ENCODE results near the gene LRIT3. TPM values are rescaled to one million over a fixed set of nuclear protein-coding genes. Genes with fewer than 3 reads are reported as not detected.
A peak's percentile ranks its signal among the peaks of the same experiment; 100 is the strongest.

LRIT3 gene
- 0.04 TPM for polyA plus RNA-seq (2013, experiment 1 of 2)
- 0.06 TPM for polyA plus RNA-seq (2013, experiment 2 of 2)

- Histone ChIP-seq H2AFZ (ENCODE audit: low read length) (peak within 1 kb of the TSS; percentile 43), H3K4me2 (ENCODE audit: insufficient read depth, low read length, poor library complexity, severe bottlenecking) (no peak within 1 kb of the TSS), H3K4me1 (ENCODE audit: control insufficient read depth in 2 of 2, insufficient read depth in 1 of 2, low read depth in 1 of 2, low read length in 2 of 2) (peaks cover 7 to 8% of the 10 kb centered on the region in 2 donors), H2BK120ac (ENCODE audit: low read depth, low read length) (no peak within 1 kb of the TSS), H3K4ac (ENCODE audit: low read length) (no peak within 1 kb of the TSS), H4K8ac (ENCODE audit: low read depth, low read length) (no peak within 1 kb of the TSS), H3K23ac (ENCODE audit: low read depth, low read length, poor library complexity) (no peak within 1 kb of the TSS), H2BK12ac (ENCODE audit: low read length) (no peak within 1 kb of the TSS), H3K9me3 (replicated peaks in 1 of 2; ENCODE audit: control insufficient read depth in 2 of 2, insufficient read depth in 1 of 2, low read depth in 1 of 2, low read length in 2 of 2) (no peaks in the 10 kb centered on the region), H3K9ac (ENCODE audit: low read depth, low read length, poor library complexity) (no peak within 1 kb of the TSS), H2AK5ac (ENCODE audit: low read depth, low read length) (no peak within 1 kb of the TSS), H4K91ac (ENCODE audit: low read depth, low read length, poor library complexity) (no peak within 1 kb of the TSS), H2BK5ac (ENCODE audit: low read length) (no peak within 1 kb of the TSS), H3K18ac (ENCODE audit: low read length) (no peak within 1 kb of the TSS), H3K27me3 (ENCODE audit: control insufficient read depth in 3 of 3, insufficient read depth in 3 of 3, low read depth in 1 of 3, low read length in 3 of 3) (no peaks in the 10 kb centered on the region), H3K79me1 (ENCODE audit: low read depth, low read length) (no peaks in the 10 kb centered on the region), H3K14ac (ENCODE audit: low read length) (no peak within 1 kb of the TSS), H3K27ac (replicated peaks; ENCODE audit: low read length) (no peak within 1 kb of the TSS), H3K4me3 (ENCODE audit: low read length in 2 of 2) (no peak within 1 kb of the TSS), H2BK15ac (ENCODE audit: low read length) (no peak within 1 kb of the TSS), H3K36me3 (replicated peaks in 1 of 2; ENCODE audit: control insufficient read depth in 2 of 2, insufficient read depth in 2 of 2, low read length in 2 of 2) (no peaks in the 10 kb centered on the region)
- no CpG with 5 or more reads among the region's 5 CpGs for WGBS, 2 donors (ENCODE audit: extremely low coverage in 2 of 2, insufficient read length in 2 of 2, insufficient replicate concordance in 1 of 2)
- peak; percentile 9 for DNase-seq (ENCODE audit: low spot score)
Measured at GRCh38 chr4:109847896-109848442, at the start of gene LRIT3. LRIT3 (plus strand) TSS chr4:109848107; CDS start chr4:109848202, 95 bp downstream.

GRCh38 chr4:109798866-109799265 is 49.0 kb upstream of the LRIT3 start:
- no peak overlapping the region for H3K4me2 ChIP-seq (ENCODE audit: insufficient read depth, low read length, poor library complexity, severe bottlenecking)
- no peak overlapping the region for H3K27ac ChIP-seq (replicated peaks; ENCODE audit: low read length)
- H2AFZ ChIP-seq (ENCODE audit: low read length): no peak overlapping the region
- H2BK120ac ChIP-seq (ENCODE audit: low read depth, low read length): no peak overlapping the region
- no peak overlapping the region for H3K14ac ChIP-seq (ENCODE audit: low read length)
- H3K36me3 ChIP-seq (replicated peaks in 1 of 2; ENCODE audit: control insufficient read depth in 2 of 2, insufficient read depth in 2 of 2, low read length in 2 of 2): no peaks in the 10 kb centered on the region
- H2BK5ac ChIP-seq (ENCODE audit: low read length): no peak overlapping the region
- H4K91ac ChIP-seq (ENCODE audit: low read depth, low read length, poor library complexity): no peak overlapping the region
- no peak overlapping the region for H3K9ac ChIP-seq (ENCODE audit: low read depth, low read length, poor library complexity)
- H3K23ac ChIP-seq (ENCODE audit: low read depth, low read length, poor library complexity): no peak overlapping the region
- H2AK5ac ChIP-seq (ENCODE audit: low read depth, low read length): no peak overlapping the region
- no peak overlapping the region for H3K4ac ChIP-seq (ENCODE audit: low read length)
- peaks cover 0 to 8% (median 0%) of the 10 kb centered on the region in 3 experiments for H3K27me3 ChIP-seq (ENCODE audit: control insufficient read depth in 3 of 3, insufficient read depth in 3 of 3, low read depth in 1 of 3, low read length in 3 of 3)
- H3K4me3 ChIP-seq (ENCODE audit: low read length in 2 of 2): no peak overlapping the region
- no peak for DNase-seq (ENCODE audit: low spot score)
- H3K79me1 ChIP-seq (ENCODE audit: low read depth, low read length): no peaks in the 10 kb centered on the region
- H3K4me1 ChIP-seq (ENCODE audit: control insufficient read depth in 2 of 2, insufficient read depth in 1 of 2, low read depth in 1 of 2, low read length in 2 of 2): no peaks in the 10 kb centered on the region
- no peak overlapping the region for H2BK15ac ChIP-seq (ENCODE audit: low read length)
- H4K8ac ChIP-seq (ENCODE audit: low read depth, low read length): no peak overlapping the region
- no peak overlapping the region for H2BK12ac ChIP-seq (ENCODE audit: low read length)
- H3K9me3 ChIP-seq (replicated peaks in 1 of 2; ENCODE audit: control insufficient read depth in 2 of 2, insufficient read depth in 1 of 2, low read depth in 1 of 2, low read length in 2 of 2): peaks cover 0 to 2% of the 10 kb centered on the region in 2 donors
- no peak overlapping the region for H3K18ac ChIP-seq (ENCODE audit: low read length)

- no peak for DNase-seq (ENCODE audit: low spot score)
- no peak overlapping the region for H2BK5ac ChIP-seq (ENCODE audit: low read length)
- H4K91ac ChIP-seq (ENCODE audit: low read depth, low read length, poor library complexity): no peak overlapping the region
- no peak overlapping the region for H3K18ac ChIP-seq (ENCODE audit: low read length)
- no peaks in the 10 kb centered on the region for H3K36me3 ChIP-seq (replicated peaks in 1 of 2; ENCODE audit: control insufficient read depth in 2 of 2, insufficient read depth in 2 of 2, low read length in 2 of 2)
- H2BK120ac ChIP-seq (ENCODE audit: low read depth, low read length): no peak overlapping the region
- H3K14ac ChIP-seq (ENCODE audit: low read length): no peak overlapping the region
- H3K9ac ChIP-seq (ENCODE audit: low read depth, low read length, poor library complexity): no peak overlapping the region
- no peak overlapping the region for H3K4me2 ChIP-seq (ENCODE audit: insufficient read depth, low read length, poor library complexity, severe bottlenecking)
- no peaks in the 10 kb centered on the region for H3K9me3 ChIP-seq (replicated peaks in 1 of 2; ENCODE audit: control insufficient read depth in 2 of 2, insufficient read depth in 1 of 2, low read depth in 1 of 2, low read length in 2 of 2)
- no peak overlapping the region for H2BK15ac ChIP-seq (ENCODE audit: low read length)
- H3K27ac ChIP-seq (replicated peaks; ENCODE audit: low read length): no peak overlapping the region
- H2BK12ac ChIP-seq (ENCODE audit: low read length): no peak overlapping the region
- no peak overlapping the region for H3K4ac ChIP-seq (ENCODE audit: low read length)
- no CpG with 5 or more reads among the region's 4 CpGs for WGBS, 2 donors (ENCODE audit: extremely low coverage in 2 of 2, insufficient read length in 2 of 2, insufficient replicate concordance in 1 of 2)
- no peak overlapping the region for H3K23ac ChIP-seq (ENCODE audit: low read depth, low read length, poor library complexity)
- H3K79me1 ChIP-seq (ENCODE audit: low read depth, low read length): no peaks in the 10 kb centered on the region
- no peaks in the 10 kb centered on the region for H3K4me1 ChIP-seq (ENCODE audit: control insufficient read depth in 2 of 2, insufficient read depth in 1 of 2, low read depth in 1 of 2, low read length in 2 of 2)
- no peak overlapping the region for H3K4me3 ChIP-seq (ENCODE audit: low read length in 2 of 2)
- no peak overlapping the region for H2AFZ ChIP-seq (ENCODE audit: low read length)
- peaks cover 0 to 8% (median 0%) of the 10 kb centered on the region in 3 experiments for H3K27me3 ChIP-seq (ENCODE audit: control insufficient read depth in 3 of 3, insufficient read depth in 3 of 3, low read depth in 1 of 3, low read length in 3 of 3)
- H4K8ac ChIP-seq (ENCODE audit: low read depth, low read length): no peak overlapping the region
- H2AK5ac ChIP-seq (ENCODE audit: low read depth, low read length): no peak overlapping the region
Measured at GRCh38 chr4:109801099-109801789, 46.7 kb upstream of the LRIT3 start.

GRCh38 chr4:109801895-109802319 is 46.0 kb upstream of the LRIT3 start, which contains the start of gene CFI:
CFI (minus strand) TSS chr4:109801999; CDS start chr4:109801971, 28 bp downstream.
- Histone ChIP-seq H3K4ac (ENCODE audit: low read length) (no peak within 1 kb of the TSS), H3K4me1 (ENCODE audit: control insufficient read depth in 2 of 2, insufficient read depth in 1 of 2, low read depth in 1 of 2, low read length in 2 of 2) (no peaks in the 10 kb centered on the region), H2AFZ (ENCODE audit: low read length) (no peak within 1 kb of the TSS), H3K27ac (replicated peaks; ENCODE audit: low read length) (no peak within 1 kb of the TSS), H4K91ac (ENCODE audit: low read depth, low read length, poor library complexity) (no peak within 1 kb of the TSS), H4K8ac (ENCODE audit: low read depth, low read length) (no peak within 1 kb of the TSS), H2BK12ac (ENCODE audit: low read length) (no peak within 1 kb of the TSS), H3K9ac (ENCODE audit: low read depth, low read length, poor library complexity) (no peak within 1 kb of the TSS), H3K23ac (ENCODE audit: low read depth, low read length, poor library complexity) (no peak within 1 kb of the TSS), H3K14ac (ENCODE audit: low read length) (no peak within 1 kb of the TSS), H2AK5ac (ENCODE audit: low read depth, low read length) (no peak within 1 kb of the TSS), H3K79me1 (ENCODE audit: low read depth, low read length) (no peaks in the 10 kb centered on the region), H3K27me3 (ENCODE audit: control insufficient read depth in 3 of 3, insufficient read depth in 3 of 3, low read depth in 1 of 3, low read length in 3 of 3) (peaks cover 0 to 8% (median 0%) of the 10 kb centered on the region in 3 experiments), H3K4me3 (ENCODE audit: low read length in 2 of 2) (no peak within 1 kb of the TSS), H3K18ac (ENCODE audit: low read length) (no peak within 1 kb of the TSS), H3K36me3 (replicated peaks in 1 of 2; ENCODE audit: control insufficient read depth in 2 of 2, insufficient read depth in 2 of 2, low read length in 2 of 2) (no peaks in the 10 kb centered on the region), H2BK120ac (ENCODE audit: low read depth, low read length) (no peak within 1 kb of the TSS), H2BK5ac (ENCODE audit: low read length) (no peak within 1 kb of the TSS), H3K9me3 (replicated peaks in 1 of 2; ENCODE audit: control insufficient read depth in 2 of 2, insufficient read depth in 1 of 2, low read depth in 1 of 2, low read length in 2 of 2) (peaks cover 0 to under 1% of the 10 kb centered on the region in 2 donors), H2BK15ac (ENCODE audit: low read length) (no peak within 1 kb of the TSS), H3K4me2 (ENCODE audit: insufficient read depth, low read length, poor library complexity, severe bottlenecking) (no peak within 1 kb of the TSS)
- no peak for DNase-seq (ENCODE audit: low spot score)
- WGBS, 2 donors (ENCODE audit: extremely low coverage in 2 of 2, insufficient read length in 2 of 2, insufficient replicate concordance in 1 of 2): no CpG with 5 or more reads among the region's 2 CpGs
